ENCODE data around the gene ART5.
A peak's percentile ranks its signal among the peaks of the same experiment; 100 is the strongest.
"Not testable (repeated sequence)": the region's sequence is repeated elsewhere in the genome, so short reads cannot be mapped to it uniquely, and the experiment has no call there.

ART5 gene

DNA sequence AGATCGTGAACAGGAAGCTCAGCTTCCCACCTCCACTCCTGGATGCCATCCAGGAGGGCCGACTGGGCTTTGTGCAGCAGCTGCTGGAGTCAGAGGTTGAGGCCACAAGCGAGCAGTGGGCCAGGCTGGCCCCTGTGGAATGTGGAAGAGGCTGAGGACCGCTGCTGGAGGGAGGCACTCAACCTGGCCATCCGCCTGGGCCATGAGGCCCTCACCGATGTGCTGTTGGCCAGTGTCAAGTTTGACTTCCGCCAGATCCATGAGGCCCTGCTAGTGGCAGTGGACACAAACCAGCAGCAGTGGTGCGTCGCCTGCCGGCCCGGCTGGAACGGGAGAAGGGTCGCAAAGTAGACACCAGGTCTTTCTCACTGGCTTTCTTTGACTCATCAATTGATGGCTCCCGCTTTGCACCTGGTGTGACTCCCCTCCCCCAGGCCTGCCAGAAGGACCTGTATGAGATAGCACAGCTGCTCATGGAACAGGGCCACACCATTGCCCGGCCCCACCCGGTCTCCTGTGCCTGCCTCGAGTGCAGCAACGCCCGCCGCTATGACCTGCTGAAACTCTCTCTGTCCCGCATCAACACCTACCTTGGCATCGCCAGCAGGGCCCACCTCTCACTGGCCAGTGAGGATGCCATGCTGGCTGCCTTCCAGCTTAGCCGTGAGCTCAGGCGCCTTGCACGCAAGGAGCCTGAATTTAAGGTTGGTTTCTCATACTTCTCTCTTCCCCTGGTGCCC, 24.9 kb downstream of the ART5 start:
- DNase-seq = peak; percentile 57

DNA sequence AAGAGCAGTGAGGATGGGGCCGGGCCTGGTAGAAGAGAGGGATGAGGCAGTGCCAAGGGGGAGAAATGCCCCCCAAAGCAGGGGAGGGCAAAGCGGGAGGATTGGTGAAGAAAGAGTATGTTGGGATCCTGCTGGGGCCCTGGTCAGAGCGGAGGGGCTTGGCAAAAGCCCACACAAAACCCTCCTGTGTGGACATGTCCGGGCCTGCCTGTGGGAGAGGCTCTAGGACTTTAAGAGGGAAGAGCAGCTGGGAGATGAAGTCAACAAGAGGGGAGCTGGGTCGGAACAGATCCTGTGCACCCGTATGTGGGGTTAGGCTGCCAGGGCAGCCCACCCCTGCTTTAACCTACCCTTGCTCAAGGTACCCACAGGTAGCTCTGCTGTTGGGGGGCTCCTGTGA, 25.8 kb downstream of the ART5 start:
- DNase-seq = no peak

GRCh38 chr11:3614742-3615171, 27.0 kb downstream of the ART5 start:
- DNase-seq = no peak

DNA sequence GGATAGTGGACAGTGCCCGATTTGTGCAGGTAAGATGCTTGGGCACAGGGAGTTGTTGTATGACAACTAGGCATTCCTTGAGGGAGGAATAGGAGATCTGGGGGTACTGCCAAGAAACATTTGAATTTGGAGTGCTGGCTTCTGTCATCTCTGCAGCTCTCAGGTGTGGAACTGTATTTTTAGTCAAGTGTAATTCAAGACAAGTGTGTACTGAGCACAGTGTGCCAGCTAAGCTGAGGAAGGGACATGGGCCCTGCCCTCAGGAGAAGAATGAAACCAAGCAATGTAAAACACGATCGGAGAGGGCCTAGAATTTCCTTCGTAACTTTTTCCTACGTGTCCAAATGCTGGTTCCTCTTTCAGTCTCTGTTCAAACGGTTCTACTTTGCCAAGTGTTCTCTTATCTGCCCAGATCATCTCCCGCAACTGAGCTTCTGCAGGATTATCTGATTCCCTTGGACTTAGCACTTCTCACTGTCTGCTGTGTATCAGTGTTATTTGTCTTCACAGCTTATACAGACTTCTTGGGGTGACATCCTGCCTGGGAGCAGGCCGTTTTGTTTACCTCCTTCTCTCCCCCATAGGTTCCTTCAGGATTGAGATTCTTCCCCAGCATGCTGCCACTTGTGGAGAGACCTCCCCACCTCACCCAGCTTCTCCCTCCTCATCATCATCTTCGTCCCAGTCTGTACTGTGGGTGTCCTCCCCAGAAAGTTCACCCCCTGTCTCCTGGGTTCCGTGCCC, 27.6 kb downstream of the ART5 start:
- DNase-seq = no peak

- DNase-seq = no peak
Observed at GRCh38 chr11:3611976-3612678, 29.7 kb downstream of the ART5 start.

DNA sequence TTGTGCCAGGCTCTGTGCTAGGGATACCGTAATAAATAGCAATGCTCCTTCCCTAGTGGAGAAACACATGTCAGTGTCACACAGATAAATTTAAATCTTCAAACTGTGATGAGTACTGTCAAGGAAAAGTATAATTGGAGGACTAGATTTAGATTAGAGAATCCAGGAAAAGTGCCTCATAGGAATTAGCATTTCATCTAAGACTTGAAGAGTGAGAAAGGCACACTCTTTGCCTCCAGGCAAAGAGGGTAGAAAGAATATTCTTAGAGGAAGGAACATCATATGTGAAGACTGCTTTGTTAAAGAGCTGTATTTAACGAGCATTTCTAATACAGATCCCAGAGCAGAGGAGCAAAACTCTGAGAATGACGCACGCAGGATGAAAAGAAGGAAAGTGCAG, 30.9 kb downstream of the ART5 start:
- no peak for DNase-seq

DNA sequence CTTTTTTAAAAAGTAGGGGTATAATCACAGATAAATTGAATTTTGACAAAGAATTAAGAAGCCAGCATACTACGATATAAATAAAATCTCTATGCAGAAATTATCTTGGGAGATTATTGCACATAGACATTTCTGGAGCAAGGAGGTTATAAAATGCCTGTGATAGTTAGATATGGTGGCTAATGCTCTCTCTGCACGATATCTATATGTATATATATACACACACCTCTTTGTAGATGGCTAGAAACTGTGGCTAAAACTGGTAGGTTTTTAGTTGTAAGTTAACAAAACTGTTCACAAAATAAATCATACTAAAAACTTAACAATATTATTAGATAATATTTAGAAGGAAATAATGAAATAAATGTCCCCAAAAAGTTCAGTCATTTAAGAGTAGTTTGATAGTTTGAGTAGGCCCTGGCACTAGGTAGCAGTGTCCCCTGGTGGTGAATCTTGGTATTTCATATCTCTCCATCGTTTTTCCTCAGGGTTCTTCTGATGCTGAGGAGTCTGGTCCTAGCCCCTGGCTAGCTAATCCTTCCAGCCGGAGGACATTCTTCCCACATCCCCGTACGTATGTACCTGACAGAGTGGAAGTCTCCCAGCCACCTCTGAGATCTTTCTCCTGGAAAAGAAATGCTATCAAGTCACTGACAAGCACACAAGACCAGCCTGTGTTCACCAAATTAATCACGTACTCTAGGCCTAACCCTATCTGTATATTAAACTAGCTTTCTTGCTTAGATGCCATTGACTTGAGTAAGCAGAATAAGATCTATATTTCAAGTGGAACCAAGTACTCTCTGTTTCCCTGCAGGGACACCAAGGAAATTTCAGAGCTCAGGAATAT, 32.2 kb downstream of the ART5 start:
- DNase-seq = no peak

DNA sequence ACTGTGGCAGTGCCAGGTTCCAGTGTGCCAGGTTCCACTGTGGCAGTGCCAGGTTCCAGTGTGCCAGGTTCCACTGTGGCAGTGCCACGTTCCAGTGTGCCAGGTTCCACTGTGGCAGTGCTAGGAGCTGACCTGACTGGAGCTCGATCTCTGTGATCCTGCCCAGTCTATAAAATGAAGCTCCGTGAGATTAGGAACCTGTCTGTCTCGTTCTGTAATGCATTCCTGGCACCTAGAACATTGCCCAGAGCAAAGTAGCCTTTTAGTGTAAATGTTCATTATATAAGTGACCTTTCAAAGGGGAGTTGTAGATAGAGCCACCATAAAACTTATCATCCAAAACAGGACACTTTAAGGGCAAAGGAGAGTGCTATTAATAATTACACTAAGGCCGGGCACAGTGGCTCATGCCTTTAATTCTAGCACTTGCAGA, 36.0 kb downstream of the ART5 start:
- DNase-seq = no peak

DNA sequence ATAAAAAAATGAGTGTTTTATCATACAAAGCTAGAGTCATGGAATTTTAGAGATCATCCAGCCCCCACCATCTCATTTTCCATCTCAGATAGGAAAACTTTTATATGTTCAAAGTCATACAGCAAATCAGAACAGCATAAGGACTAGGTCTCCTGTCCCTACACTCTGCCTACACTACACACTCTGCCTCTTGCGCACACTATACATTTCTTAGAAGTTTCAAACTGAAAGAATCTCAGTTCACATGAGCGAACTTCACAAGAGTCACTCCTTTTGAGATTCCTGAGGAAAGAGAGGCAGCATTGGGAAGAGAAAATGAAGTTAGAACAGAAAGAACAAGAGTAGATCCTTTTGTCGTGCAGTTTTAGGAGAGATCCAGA, 36.5 kb downstream of the ART5 start:
- DNase-seq = no peak

DNA sequence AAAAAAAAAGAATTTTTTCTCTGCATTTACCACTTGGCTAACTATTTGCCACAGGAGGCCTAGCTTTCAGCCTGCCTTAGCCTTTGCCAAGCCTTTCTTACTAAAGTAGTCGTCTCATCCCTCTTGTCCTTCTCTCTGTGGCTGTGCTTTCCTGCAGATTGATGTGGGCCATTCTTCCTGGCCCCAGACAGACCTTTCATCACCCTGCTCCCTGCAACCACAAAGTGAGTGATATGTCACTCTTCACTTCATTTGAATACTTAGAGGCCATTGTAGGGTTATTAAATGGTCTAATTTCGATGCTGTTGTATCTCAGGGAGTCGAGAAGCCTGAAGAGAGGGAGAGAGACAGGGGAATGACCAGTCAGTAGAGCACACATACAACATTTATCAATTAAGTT, 37.6 kb downstream of the ART5 start:
- no peak for DNase-seq

GRCh38 chr11:3600201-3600600, 41.6 kb downstream of the ART5 start:
- DNase-seq = not testable (repeated sequence)

DNA sequence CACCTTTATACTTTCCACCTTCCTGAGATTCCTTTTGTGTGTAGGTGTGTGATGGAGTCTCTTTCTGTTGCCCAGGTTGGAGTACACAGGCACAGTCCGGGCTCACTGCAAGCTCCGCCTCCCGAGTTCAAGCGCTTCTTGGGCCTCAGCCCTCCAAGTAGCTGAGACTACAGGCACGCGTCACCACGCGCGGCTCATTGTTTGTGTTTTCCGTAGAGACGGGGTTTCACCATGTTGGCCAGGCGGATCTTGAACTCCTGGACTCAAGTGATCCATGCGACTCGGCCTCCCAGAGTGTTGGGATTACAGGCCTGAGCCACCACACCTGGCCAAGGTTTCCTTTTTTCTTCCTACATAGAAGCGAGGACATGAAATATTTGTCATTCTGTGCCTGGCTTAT, 44.0 kb downstream of the ART5 start:
- DNase-seq = not testable (repeated sequence)

GRCh38 chr11:3591326-3591725, 50.5 kb downstream of the ART5 start:
- not testable (repeated sequence) for DNase-seq

DNA sequence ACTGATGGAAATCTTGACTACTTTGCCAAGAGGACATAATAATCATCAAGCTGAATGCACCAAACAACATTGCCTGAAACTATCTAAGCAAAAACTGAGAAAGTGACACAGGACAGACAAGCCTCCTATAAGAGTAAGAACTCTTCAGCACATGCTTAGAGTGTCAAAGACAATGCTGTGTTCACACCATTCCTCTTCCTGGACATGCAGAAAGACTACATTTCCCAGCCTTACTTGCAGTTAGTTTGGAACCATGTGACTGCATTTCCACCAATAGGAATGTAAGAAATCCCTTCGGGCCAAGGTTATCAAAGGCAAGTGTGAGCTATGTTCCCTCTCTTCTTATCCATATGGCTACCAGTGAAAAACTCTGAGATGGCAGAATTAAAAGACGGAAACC, 51.6 kb downstream of the ART5 start:
- DNase-seq = not testable (repeated sequence)

- not testable (repeated sequence) for DNase-seq
Observed at GRCh38 chr11:3588776-3589175, 53.0 kb downstream of the ART5 start.
